DOHH2 (cell line): ENCODE data around the gene PCDH9.

Source experiments
- CTCF ChIP-seq: fragments of 200-600 bp; sonication (generic); IDR thresholded peaks from one replicate; pipeline ENCODE4 v1.5.1; 2014; ENCODE audit warnings: antibody characterized with exemption, mild to moderate bottlenecking, low read depth, low read length; ENCODE audit not compliant: poor library complexity, severe bottlenecking
- EZH2phosphoT487 ChIP-seq: fragments of 200-600 bp; sonication (generic); IDR thresholded peaks from 2 replicates; pipeline ENCODE4 v1.6.1; 2017; ENCODE audit warnings: borderline replicate concordance, mild to moderate bottlenecking, antibody characterized with exemption, low read length, moderate library complexity, mixed read lengths

- TF ChIP-seq CTCF (no peak), EZH2phosphoT487 (no peak)
Observed at GRCh38 chr13:66296328-66296727, 933.8 kb downstream of the PCDH9 start.
